ENCODE results near the gene SPRR5.

The SPRR5 gene

GRCh38 chr1:152982076-152982475, 35.1 kb downstream of the SPRR5 start:
- H3K9me3 Mint-ChIP-seq = no peaks in the 10 kb centered on the region
- H3K27me3 Mint-ChIP-seq = peaks cover 4% of the 10 kb centered on the region
- no peaks in the 10 kb centered on the region for H3K4me1 Mint-ChIP-seq (ENCODE audit: low read depth)
- H3K36me3 Mint-ChIP-seq (ENCODE audit: low read depth) = no peaks in the 10 kb centered on the region
- H3K4me3 Mint-ChIP-seq = no peak overlapping the region
- intact Hi-C loops (cut with micrococcal nuclease) = no loop called here
- H3K27ac Mint-ChIP-seq = no peak overlapping the region

DNA sequence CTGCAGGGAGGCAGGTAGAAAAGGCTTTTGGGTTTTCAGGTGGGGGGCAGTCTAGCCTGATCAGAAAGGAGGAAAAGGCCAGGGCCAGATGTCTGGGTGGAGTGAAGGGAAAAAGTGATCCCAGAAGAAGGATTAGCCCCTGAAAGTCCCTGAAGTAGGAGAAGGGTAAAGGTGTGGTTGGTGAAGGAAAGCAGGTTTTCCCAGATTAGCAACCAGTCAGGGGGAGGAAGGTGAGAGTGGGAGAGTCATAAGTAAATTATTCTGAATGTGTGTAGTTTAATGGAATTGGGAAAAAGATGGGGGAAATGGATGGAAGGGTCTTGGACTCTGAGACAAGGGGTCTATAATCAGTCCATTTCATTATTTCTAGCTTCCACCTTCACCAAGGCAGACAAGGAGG, 36.2 kb downstream of the SPRR5 start:
- intact Hi-C loops (cut with micrococcal nuclease) = no loop called here
- peaks cover 4% of the 10 kb centered on the region for H3K27me3 Mint-ChIP-seq
- H3K9me3 Mint-ChIP-seq = no peaks in the 10 kb centered on the region
- H3K4me3 Mint-ChIP-seq = no peak overlapping the region
- H3K27ac Mint-ChIP-seq = no peak overlapping the region
- H3K4me1 Mint-ChIP-seq (ENCODE audit: low read depth) = no peaks in the 10 kb centered on the region
- H3K36me3 Mint-ChIP-seq (ENCODE audit: low read depth) = no peaks in the 10 kb centered on the region

DNA sequence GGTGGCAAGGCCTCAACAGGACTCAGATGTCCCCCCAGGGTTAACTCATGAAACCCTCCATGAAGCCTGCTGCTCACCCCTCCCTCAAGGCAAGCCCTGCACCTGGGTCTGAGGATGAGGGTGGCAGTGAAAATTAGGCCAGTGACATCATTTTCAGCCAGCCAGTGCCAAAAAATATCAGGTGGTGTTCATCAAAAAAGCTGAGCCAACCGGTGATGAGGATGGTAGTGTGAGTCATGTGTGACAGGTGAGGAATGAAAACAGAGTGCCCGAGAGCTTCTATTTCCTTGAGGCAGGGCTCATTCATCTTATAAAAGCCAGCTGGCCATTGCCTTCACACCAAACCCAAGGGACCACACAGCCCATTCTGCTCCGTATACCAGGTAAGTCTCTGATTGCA, 36.7 kb downstream of the SPRR5 start, which contains the start of gene SPRR1A:
Gene SPRR1A, plus strand, starts transcription at position 339 of the 400 bp plus-strand sequence. CDS start 1,150 bp downstream, outside the sequence.
- Mint-ChIP-seq H3K27me3 (peaks cover 6% of the 10 kb centered on the region), H3K36me3 (ENCODE audit: low read depth) (no peaks in the 10 kb centered on the region), H3K4me3 (no peak within 1 kb of the TSS), H3K9me3 (no peaks in the 10 kb centered on the region), H3K4me1 (ENCODE audit: low read depth) (no peaks in the 10 kb centered on the region), H3K27ac (no peak within 1 kb of the TSS)
- intact Hi-C loops (cut with micrococcal nuclease) = no loop called here

DNA sequence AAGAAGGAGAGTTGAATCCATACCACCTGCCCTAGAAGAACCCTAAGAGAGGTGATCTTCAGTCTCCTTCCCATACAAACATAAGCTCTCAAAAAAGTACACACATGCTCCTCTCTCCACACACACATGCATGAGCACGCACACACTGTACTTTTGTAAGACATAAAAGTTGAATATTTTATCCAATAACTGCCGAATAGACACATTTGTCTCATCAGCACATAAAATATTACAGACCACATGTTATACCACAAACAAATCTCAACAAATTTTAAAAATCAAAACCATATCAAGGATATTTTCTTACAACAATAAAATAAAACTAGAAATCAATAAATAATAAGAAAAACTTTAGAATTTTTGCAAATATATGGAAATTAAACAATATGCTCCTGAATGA, 39.6 kb downstream of the SPRR5 start:
- no peaks in the 10 kb centered on the region for H3K36me3 Mint-ChIP-seq (ENCODE audit: low read depth)
- intact Hi-C loops (cut with micrococcal nuclease) = no loop called here
- H3K27me3 Mint-ChIP-seq = peaks cover 7% of the 10 kb centered on the region
- no peaks in the 10 kb centered on the region for H3K4me1 Mint-ChIP-seq (ENCODE audit: low read depth)
- H3K4me3 Mint-ChIP-seq = no peak overlapping the region
- no peaks in the 10 kb centered on the region for H3K9me3 Mint-ChIP-seq
- no peak overlapping the region for H3K27ac Mint-ChIP-seq

GRCh38 chr1:152993186-152993585, 46.2 kb downstream of the SPRR5 start:
- H3K9me3 Mint-ChIP-seq = no peaks in the 10 kb centered on the region
- no peaks in the 10 kb centered on the region for H3K36me3 Mint-ChIP-seq (ENCODE audit: low read depth)
- H3K4me3 Mint-ChIP-seq = no peak overlapping the region
- intact Hi-C loops (cut with micrococcal nuclease) = no loop called here
- H3K27ac Mint-ChIP-seq = no peak overlapping the region
- H3K27me3 Mint-ChIP-seq = peaks cover 6% of the 10 kb centered on the region
- H3K4me1 Mint-ChIP-seq (ENCODE audit: low read depth) = no peaks in the 10 kb centered on the region

DNA sequence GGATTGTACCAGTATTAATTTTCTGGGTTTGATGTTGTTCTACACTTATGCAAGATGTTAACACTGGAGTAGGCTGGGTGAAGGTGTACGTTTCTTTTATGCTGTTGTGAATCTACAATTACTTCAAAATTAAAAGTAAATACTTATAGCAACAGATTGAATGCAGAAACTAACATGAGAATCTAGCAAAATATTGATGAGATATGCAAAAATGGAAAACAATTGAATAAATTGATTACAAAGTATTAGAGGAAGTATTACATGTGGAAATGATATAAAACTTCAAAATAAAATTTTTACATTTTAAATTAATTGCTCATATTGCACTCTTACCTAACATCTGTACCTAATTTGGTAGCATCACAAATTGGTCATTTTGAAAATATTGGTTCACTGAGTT, 48.8 kb downstream of the SPRR5 start:
- Mint-ChIP-seq H3K4me3 (no peak overlapping the region), H3K9me3 (no peaks in the 10 kb centered on the region), H3K4me1 (ENCODE audit: low read depth) (no peaks in the 10 kb centered on the region), H3K27ac (no peak overlapping the region), H3K27me3 (peaks cover 3% of the 10 kb centered on the region), H3K36me3 (ENCODE audit: low read depth) (no peaks in the 10 kb centered on the region)
- intact Hi-C loops (cut with micrococcal nuclease) = no loop called here

DNA sequence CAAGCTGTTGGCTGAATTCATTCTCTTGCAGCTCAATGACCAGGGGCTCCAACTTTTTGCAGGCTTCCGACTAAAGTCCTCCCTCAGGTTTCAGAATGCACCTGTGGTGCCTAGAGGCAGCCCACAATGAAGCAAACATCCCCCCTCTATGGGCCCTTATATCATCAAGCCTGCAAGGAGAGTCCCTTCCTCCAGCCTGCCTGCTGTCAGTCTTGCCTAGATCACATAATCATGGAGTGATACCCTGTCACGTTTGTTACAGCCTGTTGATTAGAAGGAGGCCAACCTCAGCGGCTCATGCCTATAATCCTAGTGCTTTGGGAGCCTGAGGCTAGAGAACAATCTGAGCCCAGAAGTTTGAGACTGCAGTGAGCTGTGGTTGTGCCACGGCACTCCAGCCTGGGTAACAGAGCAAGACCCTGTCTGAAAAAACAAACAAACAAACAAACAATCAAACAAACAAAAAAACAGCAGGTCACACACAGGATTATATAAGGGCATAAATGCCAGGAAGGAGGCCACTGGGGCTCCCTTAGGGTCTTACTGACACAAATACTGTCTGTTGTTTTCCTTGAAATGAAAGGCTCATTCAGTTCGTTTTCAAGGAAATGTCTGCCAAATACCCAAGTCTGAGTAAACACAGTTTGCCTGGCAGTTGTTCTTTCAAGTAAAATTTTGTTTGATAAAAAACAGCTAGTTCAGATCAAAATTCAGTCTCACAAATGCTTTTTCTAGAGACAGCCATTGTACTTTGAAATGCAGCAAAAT, 49.8 kb downstream of the SPRR5 start:
- intact Hi-C loops (cut with micrococcal nuclease) = no loop called here
- no peak overlapping the region for H3K4me3 Mint-ChIP-seq
- peaks cover 3% of the 10 kb centered on the region for H3K27me3 Mint-ChIP-seq
- no peaks in the 10 kb centered on the region for H3K4me1 Mint-ChIP-seq (ENCODE audit: low read depth)
- H3K27ac Mint-ChIP-seq = no peak overlapping the region
- no peaks in the 10 kb centered on the region for H3K9me3 Mint-ChIP-seq
- H3K36me3 Mint-ChIP-seq (ENCODE audit: low read depth) = no peaks in the 10 kb centered on the region

GRCh38 chr1:152997901-152998300, 50.9 kb downstream of the SPRR5 start:
- intact Hi-C loops (cut with micrococcal nuclease) = no loop called here
- H3K27me3 Mint-ChIP-seq = peaks cover 3% of the 10 kb centered on the region

GRCh38 chr1:152998476-152998875, 51.5 kb downstream of the SPRR5 start:
- H3K27ac Mint-ChIP-seq = no peak overlapping the region
- H3K9me3 Mint-ChIP-seq = no peaks in the 10 kb centered on the region
- H3K4me3 Mint-ChIP-seq = no peak overlapping the region
- H3K4me1 Mint-ChIP-seq (ENCODE audit: low read depth) = no peaks in the 10 kb centered on the region
- H3K36me3 Mint-ChIP-seq (ENCODE audit: low read depth) = no peaks in the 10 kb centered on the region
- peaks cover 3% of the 10 kb centered on the region for H3K27me3 Mint-ChIP-seq
- intact Hi-C loops (cut with micrococcal nuclease) = no loop called here

More at GRCh38 chr1:152997901-152998300, 50.9 kb downstream of the SPRR5 start:
- no peak overlapping the region for H3K4me3 Mint-ChIP-seq
- H3K36me3 Mint-ChIP-seq (ENCODE audit: low read depth) = no peaks in the 10 kb centered on the region
- H3K27ac Mint-ChIP-seq = no peak overlapping the region
- no peaks in the 10 kb centered on the region for H3K4me1 Mint-ChIP-seq (ENCODE audit: low read depth)
- H3K9me3 Mint-ChIP-seq = no peaks in the 10 kb centered on the region

Measured in dendritic cell treated with granulocyte-macrophage colony-stimulating factor and Interleukin-4, amounts not matched to agents 40 ng/mL and 50 ng/mL, for 4 days (primary cell).